Upper lobe of left lung (tissue), 4 donors: ENCODE measurements around the gene THBS3.

ENCODE experiments used
- CTCF ChIP-seq, 6 experiments: fragments of 450-650 bp in 4 of 6; fragments of 200-600 bp in 2 of 6; sonication (generic) in 2 of 6; IDR thresholded peaks; one replicate each; pipeline ENCODE4 v1.5.1; 2016 to 2019; ENCODE audit warnings: antibody characterized with exemption in 6 of 6
- EP300 ChIP-seq, 4 donors: sonication (generic); formaldehyde crosslinking; IDR thresholded peaks; one replicate each; pipeline ENCODE4 v1.5.1; 2017; ENCODE audit warnings: antibody characterized with exemption in 4 of 4, control low read depth in 2 of 4
- POLR2AphosphoS5 ChIP-seq, 2 donors: sonication (generic); formaldehyde crosslinking; IDR thresholded peaks; one replicate each; pipeline ENCODE4 v1.5.1; 2017; ENCODE audit warnings: antibody characterized with exemption in 2 of 2

- TF ChIP-seq CTCF (IDR thresholded peaks at IDR 0.05): no peak
- no peak for TF ChIP-seq EP300 (IDR thresholded peaks at IDR 0.05)
- TF ChIP-seq POLR2AphosphoS5 (IDR thresholded peaks at IDR 0.05): no peak
Observed at GRCh38 chr1:155160128-155160527, 47.6 kb downstream of the THBS3 start.
